ENCODE data around the gene RASGRF2.
"Not testable (repeated sequence)": the region's sequence is repeated elsewhere in the genome, so short reads cannot be mapped to it uniquely, and the experiment has no call there.

The RASGRF2 gene

DNA sequence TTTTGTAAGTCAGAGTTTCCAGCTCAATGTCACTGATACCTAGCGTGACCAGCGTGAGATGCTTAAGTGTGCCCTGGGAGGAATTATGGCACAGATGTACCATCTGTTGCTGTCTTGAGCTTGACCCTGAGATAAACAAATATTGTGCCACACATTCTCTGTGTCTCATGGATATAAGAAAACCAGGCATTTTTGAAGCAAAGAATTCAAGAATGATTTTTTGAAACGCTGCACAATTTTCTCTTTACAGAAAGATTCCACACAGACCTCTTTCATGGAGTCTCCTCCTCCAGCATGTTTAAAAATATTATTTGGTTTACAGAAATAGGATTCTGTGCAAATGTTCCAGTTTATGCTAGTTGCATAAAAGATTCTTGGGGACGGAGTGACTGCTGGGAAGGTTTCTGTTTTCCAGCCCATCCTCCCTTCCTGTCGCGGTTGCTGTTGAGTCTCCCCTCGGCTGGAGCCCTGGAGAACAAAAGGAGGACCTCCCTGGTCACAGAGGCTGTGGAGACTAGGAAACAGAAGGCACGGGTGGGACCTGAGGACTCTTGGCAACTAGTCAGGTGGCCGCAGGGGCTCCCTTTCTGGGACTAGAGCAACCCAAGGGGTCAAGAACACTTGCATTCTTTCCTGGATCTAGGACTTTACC, 120.8 kb downstream of the RASGRF2 start:
- DNase-seq: no peak

DNA sequence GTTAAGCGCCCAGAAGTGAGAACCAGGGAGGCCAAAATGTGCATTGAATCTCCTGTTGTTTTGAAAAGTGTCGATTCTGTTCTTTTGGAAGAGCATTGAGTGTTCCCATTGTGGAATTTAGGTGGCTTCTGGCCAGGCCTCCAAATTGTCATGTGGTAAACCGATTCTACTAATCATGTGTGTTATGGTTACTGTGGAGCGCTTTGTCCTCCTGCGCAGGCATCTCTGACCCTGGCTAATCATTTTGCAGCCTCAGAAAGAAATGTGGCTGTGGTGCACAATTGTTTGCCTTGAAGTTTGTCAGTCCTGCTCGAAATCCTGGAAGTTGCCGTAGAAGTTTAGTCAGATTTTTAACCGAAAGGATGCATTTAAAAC, 121.3 kb downstream of the RASGRF2 start:
- no peak for DNase-seq

DNA sequence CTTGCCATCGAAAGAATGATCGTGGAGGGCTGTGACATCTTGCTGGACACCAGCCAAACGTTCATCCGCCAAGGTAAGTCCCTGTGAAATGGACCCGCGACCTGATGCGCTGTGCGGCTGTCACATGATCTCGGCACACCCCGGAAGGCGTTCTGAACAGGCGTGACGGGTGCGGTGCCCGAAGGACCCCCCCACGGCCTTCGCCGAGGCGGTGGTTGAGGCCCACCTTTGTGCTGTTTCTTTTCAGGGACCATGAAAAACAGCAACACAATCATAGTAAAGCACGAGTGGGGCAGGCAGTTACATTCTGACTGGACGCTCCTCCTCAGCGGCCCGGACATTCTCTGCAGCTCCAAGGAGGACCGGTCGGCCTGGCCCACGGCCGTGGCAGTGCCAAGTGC, 126.7 kb downstream of the RASGRF2 start:
- no peak for DNase-seq

DNA sequence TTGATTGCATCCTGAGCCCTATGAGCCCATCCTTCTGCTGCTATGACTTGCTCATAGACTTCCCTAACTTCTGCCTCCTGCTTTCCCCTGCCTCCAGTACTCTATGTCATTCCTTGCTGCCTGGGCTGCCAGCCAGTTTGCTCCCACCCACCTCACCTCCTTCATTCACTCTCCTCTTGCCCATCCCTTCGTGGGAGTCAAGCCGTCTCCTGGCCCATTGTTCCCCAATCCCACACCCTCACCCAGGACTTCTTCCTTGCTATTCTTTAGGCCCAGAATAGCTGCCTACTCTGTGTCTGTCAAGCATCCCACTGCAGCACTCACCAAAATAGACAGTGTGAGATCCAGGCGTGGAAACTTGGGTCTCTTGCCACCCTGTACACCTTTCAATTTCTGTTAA, 131.0 kb downstream of the RASGRF2 start:
- DNase-seq: no peak

DNA sequence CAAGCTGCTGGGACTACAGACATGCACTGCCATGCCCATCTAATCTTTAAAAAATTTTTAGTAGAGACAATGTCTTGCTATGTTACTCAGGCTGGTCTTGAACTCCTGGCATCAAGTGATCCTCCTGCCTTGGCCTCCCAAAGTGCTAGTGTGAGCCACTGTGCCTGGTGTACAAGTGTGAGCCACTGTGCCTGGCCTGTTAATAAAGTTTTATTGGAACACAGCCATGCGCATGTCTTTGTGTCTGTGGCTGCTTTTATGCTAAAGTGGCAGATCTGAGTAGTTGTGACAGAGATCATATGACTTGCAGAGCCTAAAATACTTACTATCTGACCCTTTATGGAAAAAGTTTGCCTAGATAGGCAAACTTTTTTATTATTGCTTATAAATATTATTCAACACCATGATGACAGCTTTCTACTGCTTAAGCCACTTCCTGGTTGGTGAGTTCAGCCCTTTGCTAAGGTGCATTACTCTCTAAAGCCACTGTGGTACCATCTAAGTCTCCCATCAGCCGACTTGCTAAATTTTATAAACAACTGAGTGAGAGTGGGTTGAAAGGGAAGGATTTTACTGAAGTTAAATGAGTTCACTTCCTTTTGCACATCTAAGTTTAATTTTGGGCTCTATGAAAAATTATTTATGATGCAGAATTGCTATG, 133.5 kb downstream of the RASGRF2 start:
- no peak for DNase-seq

DNA sequence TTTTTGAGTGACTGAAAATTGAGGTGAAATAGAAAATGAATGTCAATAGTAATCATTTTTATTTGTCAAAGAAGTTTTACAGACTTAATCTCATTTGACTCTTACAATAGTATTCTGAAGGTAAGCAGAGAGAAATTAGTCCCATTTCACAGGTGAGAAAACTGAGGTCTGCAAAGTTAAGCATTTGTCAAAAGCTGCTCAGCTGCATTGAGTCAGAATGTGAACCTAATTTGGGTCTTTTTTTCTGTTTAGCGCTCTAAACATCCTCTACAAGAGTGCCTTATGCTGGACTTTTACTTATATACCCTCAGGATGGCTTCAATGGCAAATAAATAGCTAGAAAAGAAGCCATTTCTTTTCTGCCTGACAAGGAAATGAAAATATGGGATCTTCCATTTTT, 135.7 kb downstream of the RASGRF2 start:
- DNase-seq: no peak

DNA sequence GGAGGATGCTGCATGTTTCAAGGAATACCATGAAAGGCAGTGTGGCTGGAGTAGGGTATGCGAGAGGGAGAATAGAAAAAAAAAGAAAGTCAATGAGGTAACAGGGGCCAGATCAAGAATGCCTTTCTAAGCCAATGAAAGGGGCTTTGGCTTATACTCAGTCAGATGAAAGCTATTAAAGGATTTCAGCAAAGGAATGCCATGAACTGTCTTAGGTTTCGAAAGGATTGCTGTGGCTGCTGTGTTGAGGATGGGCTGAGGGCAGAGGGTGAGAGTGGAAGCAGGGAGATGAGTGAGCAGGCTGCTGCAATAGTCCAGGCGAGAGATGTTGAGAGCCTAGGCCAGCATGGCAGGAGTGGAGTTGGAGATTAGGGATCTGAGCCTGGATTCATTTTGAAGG, 137.6 kb downstream of the RASGRF2 start:
- DNase-seq: no peak

DNA sequence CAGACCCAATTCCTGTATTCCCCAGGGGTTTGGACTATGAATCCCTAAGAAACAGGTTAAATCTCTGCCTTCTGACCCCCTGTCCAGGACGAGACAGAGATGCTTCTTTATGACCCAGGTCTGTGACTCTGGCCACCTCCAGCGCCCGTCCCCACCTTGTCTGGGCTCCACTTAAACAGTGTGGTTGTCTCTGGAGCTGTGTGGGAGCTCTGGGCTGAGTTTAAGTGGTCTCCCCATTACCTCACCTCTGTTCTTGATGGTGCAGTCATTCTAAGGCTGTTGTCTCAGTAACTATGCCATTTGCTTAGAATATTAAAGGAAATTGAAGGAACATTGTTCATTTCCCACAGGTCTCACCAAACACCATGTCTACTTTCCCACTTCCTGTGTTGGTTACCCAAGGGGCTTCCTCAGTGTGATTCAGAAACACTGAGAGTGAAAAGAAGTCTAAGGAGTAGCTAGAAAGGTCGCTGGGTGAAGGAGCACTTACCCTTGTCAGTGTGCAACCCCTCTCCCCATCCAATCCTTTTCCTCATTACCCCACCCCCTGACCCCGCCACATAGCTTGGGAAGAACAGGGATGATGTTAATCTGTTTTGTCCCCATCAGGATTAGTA, 145.2 kb downstream of the RASGRF2 start:
- no peak for DNase-seq

DNA sequence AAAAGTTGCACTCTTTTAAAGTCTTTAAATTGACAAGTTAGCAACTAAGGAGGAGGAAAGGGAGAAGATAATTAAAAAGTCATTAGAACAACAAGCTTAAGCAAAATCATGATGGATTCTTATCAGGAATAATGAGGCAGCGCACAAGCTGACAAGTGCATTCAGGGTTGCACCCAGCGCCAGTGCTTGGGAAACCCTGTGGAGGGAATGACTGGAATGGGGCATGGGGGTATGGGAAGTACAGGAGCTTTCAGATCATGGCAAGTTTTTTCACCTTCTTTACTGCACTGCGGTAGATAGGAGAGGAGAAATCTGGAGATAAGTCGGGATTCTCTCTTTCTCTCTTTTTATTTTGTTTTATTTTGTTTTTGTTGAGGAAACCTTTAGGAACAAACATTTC, 155.1 kb downstream of the RASGRF2 start:
- DNase-seq: no peak

DNA sequence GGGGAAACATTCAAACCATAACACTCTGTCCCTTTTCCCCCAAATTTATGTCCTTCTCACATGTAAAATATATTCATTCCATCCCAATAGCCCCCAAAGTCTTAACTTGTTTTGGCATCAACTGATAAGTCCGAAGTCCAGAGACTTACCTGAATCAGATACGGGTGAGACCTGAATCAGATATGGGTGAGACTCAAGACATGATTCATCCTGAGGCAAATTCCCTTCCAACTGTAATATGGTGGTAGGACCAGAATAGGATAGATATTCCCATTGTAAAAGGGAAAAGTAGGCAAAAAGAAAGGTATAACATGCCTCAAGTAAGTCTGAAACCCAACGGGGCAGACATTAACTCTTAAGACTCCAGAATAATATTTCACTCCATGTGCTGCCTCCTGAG, 157.4 kb downstream of the RASGRF2 start:
- DNase-seq: no peak

DNA sequence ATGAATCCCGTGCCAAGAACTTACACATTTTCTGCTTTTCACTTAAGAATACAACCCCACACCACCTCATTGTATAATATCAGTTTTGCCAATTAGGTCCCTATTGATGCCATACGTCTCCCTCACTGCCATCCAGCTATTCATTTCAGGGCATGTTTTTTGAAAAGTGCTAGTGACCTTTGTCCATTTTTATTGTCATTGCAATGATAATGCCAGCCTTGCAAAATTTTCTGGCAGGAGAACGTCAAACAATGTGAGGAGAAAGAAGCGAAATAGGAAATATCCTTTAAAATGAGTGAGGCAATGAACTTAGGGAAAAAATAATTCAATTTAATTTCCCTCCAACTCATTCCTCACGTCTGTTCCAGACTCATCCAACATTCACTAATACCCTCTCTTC, 161.1 kb downstream of the RASGRF2 start:
- no peak for DNase-seq

DNA sequence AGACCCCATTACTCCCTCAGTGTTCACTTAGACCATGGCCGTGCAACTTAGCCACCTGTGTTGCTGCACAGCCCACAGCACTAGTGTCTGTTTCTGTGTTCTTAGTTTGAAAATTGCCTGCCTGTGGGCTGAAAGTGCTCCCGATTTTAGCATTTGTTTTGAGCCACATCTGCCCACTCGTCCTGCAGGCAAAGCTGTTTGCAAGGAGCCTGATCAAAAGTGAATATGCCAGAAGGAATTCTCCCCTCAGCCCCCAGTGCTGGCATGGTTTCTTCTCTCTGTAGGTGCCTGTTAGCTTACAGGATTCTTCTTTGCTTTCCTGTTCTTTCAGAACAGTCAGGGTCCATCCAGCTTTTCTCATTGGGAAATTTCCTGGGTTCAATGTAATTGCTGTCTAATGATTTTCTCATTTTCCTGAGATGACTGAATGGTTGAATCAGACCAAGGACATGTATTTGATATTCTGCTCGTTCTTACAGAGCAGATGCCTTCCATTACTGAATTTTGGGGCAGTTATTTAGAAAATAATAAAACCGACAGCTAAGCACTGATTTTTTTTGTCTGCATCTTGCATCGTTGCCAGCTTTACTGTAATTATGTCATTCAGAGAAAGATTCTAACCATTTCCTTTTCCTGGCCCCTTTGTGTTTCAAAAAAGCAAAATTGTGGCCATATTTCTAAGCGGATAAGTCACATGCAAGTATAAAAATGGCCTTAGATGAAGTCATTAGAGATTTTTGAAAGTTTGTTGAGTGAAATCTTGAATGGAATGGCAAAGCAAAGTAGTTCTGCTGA, 161.9 kb downstream of the RASGRF2 start:
- no peak for DNase-seq

DNA sequence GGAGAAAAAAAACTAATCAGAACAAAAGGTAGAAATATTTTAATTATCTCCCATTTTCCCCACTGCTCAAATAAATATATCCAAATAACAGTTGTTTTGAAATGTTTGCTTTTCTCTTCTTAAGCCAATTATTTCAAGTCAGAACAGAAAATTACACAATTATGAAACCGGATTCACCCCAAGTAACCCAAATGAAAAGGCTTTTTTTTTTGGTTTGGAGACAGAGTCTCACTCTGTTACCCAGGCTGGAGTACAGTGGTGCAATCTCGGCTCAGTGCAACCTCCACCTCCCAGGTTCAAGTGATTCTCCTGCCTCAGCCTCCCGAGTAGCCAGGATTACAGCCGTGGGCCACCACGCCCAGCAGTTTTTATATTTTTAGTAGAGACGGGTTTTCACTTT, 164.5 kb downstream of the RASGRF2 start:
- not testable (repeated sequence) for DNase-seq

DNA sequence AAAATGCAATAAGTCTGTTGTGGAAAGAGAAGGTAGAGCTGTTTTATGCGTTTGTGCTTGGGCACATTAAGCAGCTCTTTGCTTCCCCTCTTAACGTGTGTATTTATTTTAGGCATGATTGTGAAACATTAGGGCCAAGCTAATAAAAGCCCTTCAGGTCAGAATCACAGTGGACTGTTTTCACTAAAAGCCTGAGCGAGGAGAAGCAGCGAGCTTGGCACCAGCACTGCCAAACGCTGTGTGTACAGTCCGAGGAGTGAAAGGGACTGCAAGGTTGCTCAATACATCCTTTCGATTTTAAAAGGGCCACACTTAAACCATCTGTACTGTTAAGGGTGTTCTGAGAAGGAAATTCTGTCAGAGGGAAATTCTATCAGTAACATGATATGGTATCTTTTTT, 165.8 kb downstream of the RASGRF2 start:
- no peak for DNase-seq

DNA sequence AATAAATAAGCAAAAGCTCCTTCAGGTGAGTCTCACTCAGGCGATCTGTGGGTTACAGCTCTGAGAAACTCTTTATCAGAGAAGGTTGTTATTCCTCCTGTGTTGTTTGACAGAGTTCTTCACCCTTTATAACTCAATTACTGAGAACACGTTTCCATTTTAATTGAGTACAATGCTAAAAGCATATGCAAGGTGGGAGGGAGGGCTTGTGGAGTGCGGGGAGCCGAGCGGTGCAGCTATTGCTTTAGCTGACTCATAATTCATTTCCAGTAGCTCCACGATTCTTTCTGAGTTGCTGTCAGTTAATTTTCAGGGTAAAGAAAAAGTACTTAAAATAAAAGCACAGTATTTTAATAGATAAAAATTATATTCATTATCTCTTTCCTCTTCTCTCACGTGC, 168.3 kb downstream of the RASGRF2 start:
- no peak for DNase-seq

DNA sequence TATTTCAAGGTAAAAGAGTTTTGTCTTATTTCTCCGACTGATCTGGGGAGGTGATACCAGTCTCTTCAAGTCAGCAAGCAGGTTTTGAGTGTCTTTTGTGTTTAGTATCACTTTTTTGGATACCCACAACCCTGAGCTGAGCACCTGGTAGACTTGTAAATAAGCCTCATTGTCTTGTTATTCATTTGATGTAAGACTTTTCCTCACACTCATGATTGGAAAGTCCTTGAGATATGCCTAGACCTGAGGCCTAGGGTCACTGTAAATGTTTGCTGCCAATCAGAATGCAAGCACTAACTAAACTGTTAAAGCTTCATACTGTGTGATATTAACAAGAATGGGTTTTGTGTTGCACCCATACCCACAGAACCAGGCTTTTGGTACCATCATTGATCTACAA, 172.2 kb downstream of the RASGRF2 start:
- no peak for DNase-seq

DNA sequence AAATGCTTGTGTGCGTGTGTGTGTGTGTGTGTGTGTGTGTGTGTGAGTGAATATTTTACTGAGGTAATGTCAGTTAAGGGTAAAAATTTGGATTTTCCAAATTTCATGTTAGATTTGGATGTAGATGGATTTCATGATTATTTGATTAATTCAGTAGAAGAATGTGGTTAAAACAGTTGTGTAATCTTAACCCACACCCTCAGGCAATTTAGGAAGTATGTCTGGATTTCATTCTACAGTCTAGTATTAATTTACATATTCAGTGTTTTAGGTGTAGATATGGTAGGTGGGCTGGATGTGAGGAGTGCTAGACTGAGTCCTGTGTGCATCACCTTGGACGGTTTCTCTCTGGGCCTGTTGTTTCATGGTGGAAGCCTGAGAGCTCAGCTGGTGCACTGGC, 173.9 kb downstream of the RASGRF2 start:
- no peak for DNase-seq

DNA sequence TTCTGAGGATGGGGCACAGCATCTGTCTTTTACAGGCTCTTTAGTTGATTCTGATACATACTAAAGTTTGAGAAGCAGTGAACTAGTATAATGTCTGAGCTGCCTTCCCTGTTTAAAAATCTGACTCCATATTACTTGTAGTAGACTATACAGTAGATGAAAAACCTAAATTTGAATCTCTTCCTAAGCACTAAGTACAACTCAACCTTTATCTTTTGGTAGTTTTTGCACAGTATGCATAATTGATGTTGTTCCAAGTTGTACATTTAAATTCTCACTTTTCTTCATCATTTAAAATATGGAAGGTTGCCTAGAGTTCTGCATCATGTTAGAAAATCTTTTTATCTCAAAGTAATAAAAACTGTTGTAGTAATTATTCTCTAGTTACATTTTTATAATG, 174.4 kb downstream of the RASGRF2 start:
- DNase-seq: no peak

DNA sequence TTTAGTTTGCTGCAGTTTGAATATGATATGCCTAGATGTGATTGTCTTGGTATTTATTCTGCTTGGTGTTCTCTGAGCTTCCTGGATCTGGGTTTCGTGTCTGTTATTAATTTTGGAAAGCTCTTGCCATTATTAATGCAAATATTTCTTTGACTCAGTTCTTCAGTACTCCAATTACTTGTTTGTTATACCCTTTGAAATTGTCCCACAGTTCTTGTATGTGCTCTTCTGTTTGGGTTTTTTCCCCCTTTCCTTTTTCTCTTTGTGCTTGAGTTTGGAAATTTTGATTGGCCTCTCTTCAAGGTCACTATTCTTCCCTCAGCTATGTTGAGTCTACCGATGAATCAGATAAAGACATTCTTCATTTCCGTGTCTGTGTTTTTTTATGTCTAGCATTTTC, 176.4 kb downstream of the RASGRF2 start:
- no peak for DNase-seq

DNA sequence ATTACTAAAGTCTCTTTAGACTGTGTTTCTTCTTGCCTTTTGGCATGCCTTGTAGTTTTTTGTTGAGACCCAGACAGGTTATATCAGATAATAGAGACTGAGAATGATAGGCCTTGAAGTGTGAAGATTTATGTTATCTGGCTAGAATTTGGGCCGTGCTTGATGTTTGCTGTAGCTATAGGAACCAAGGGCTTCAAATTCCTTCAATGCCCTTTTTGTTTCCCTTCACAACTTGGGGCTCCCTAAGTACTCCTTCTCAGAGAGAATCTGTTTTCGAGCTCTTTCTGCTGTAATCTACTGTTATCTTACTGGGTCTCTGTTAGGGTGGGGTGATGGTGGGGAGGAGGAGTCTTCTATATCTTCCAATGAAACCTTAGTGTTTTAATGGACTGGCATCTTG, 177.7 kb downstream of the RASGRF2 start:
- DNase-seq: no peak

DNA sequence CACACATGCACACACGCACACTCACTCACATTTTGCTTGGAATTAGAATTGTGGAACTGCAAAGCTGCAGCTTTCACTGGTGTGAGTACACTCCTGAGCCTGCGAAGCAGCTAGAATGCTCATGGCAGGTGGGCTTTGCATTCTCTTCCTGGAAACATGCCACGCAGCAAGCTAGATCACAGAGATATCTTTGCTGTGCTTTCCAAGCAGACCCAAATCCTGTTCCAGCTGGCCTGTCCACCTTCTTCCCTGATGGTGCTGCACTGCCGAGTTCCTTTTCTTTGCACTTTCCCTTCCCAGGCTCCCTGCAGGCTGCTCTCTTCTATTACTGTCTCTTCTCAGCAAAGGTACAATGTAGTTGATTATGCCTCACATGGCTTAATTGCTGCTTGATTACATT, 180.3 kb downstream of the RASGRF2 start:
- no peak for DNase-seq

DNA sequence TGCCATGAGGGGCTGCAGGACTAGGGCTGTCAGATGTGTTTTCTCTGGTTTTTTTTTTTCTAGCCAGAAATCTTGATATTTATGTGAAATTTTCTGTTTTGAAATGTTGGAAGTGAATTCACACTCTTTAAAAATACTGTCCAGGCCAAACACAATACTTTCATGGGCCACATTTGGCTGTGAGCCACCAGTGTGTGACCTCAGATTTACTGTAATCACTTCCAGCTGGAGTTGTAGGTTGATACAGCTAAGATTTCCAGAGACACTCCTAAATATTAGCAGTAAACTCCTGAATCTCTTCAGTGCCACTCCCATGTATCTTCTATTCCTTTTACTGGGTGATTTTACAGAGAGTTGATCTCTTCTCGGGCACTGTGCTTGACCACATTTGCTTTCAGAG, 180.8 kb downstream of the RASGRF2 start:
- no peak for DNase-seq

DNA sequence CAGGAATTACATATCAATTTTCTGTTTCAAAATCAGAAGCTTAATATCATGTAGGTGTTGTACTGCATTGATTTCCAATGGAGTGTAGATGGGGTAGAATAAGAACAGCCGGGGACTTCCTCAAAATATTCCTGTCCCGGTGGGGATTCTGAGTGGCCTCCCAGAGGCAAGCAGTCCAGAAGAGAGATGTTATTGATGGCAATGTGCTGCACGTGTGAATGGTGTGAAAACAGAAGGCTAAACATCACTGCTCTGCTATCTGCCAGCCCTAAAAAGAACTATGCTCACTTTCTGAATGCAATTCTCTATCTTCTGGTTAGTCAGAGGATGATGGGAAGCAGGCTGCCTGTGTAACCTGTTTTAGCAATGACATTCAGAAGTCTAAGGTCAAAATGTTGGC, 181.9 kb downstream of the RASGRF2 start:
- DNase-seq: no peak

DNA sequence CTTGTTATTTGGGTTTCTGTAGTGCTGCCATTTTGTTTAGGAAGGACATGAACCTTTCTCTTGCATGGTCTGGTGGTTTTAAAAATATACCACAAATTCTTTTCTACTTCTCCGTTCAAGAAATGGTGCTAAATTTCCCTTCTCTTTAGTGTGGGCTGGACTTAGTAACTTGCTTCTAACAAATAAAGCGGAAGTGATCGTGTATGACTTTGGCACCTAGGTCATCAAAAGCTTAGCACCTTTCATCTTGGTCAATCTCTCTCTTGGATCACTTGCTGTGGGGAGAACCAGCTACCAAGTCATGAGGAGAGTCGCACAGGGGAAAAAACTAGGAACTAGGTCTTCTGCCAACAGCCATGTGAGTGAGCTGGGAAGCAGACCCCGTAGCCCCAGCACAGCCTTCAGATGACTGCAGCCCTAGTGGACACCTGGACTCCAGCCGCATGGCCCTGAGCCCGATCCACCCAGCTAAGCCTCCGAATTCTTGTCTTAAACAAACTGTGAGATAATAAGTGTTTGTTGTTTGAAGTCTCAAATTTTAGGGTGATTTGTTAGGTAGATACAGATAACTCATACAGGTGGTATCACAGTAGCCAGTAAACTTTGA, 185.3 kb downstream of the RASGRF2 start:
- DNase-seq: no peak

Data from DMS79 (cell line).